ENCODE measurements around the gene CCDC9B. TPM values are rescaled to one million over a fixed set of nuclear protein-coding genes. Genes with fewer than 3 reads are reported as not detected.
A peak's percentile ranks its signal among the peaks of the same experiment; 100 is the strongest.

Gene CCDC9B
- total RNA-seq, 1 donor from 2014 or later = 178 TPM

GRCh38 chr15:40347559-40348473 is 7.1 kb upstream of the CCDC9B start:
- DNase-seq (ENCODE audit: low spot score) = no peak
- intact Hi-C loops (cut with DNase I) = no loop called here

- intact Hi-C loops (cut with DNase I) = no loop called here
- DNase-seq (ENCODE audit: low spot score) = no peak
Measured at GRCh38 chr15:40346579-40347558, 6.1 kb upstream of the CCDC9B start.

- intact Hi-C loops (cut with DNase I) = no loop called here
- DNase-seq (ENCODE audit: low spot score) = no peak
Measured at GRCh38 chr15:40345867-40346578, 5.3 kb upstream of the CCDC9B start.

GRCh38 chr15:40345225-40345866 is 4.6 kb upstream of the CCDC9B start:
- intact Hi-C loops (cut with DNase I) = no loop called here
- no peak for DNase-seq (ENCODE audit: low spot score)

- DNase-seq (ENCODE audit: low spot score) = peak; percentile 90
- intact Hi-C loops (cut with DNase I) = no loop called here
Measured at GRCh38 chr15:40344631-40345120, 3.9 kb upstream of the CCDC9B start.

- intact Hi-C loops (cut with DNase I) = no loop called here
- DNase-seq (ENCODE audit: low spot score) = no peak
Measured at GRCh38 chr15:40344217-40344616, 3.5 kb upstream of the CCDC9B start.

GRCh38 chr15:40343512-40343911 is 2.8 kb upstream of the CCDC9B start:
- no peak for DNase-seq (ENCODE audit: low spot score)

GRCh38 chr15:40342416-40343320 is 1.9 kb upstream of the CCDC9B start:
- intact Hi-C loops (cut with DNase I) = no loop called here
- no peak for DNase-seq (ENCODE audit: low spot score)

More at GRCh38 chr15:40343512-40343911, 2.8 kb upstream of the CCDC9B start:
- intact Hi-C loops (cut with DNase I) = no loop called here

- intact Hi-C loops (cut with DNase I) = loop anchor here (1.0 to 2.0 kb wide), 2 partner anchors 27 to 81 kb away; no protein-coding TSS in a partner anchor
- peak; percentile 92 for DNase-seq (ENCODE audit: low spot score)
Measured at GRCh38 chr15:40340038-40340739, 550 bp downstream of the CCDC9B start.

- no peak for DNase-seq (ENCODE audit: low spot score)
- intact Hi-C loops (cut with DNase I) = no loop called here
Measured at GRCh38 chr15:40339621-40339945, 1.2 kb downstream of the CCDC9B start.

GRCh38 chr15:40338921-40339620 is 1.7 kb downstream of the CCDC9B start:
- no peak for DNase-seq (ENCODE audit: low spot score)
- intact Hi-C loops (cut with DNase I) = no loop called here

- intact Hi-C loops (cut with DNase I) = no loop called here
Measured at GRCh38 chr15:40338041-40338657, 2.6 kb downstream of the CCDC9B start.

GRCh38 chr15:40337597-40337996 is 3.1 kb downstream of the CCDC9B start:
- intact Hi-C loops (cut with DNase I) = loop anchor here (1.0 kb wide), 1 partner anchor 14 kb away; the partner anchor contains the start of gene INAFM2
- no peak for DNase-seq (ENCODE audit: low spot score)

More at GRCh38 chr15:40338041-40338657, 2.6 kb downstream of the CCDC9B start:
- DNase-seq (ENCODE audit: low spot score) = peak; percentile 91

- intact Hi-C loops (cut with DNase I) = loop anchor here (1.0 kb wide), 1 partner anchor 13 kb away; the partner anchor contains the start of gene INAFM2
- DNase-seq (ENCODE audit: low spot score) = no peak
Measured at GRCh38 chr15:40336744-40337122, 4.0 kb downstream of the CCDC9B start.

- intact Hi-C loops (cut with DNase I) = no loop called here
- DNase-seq (ENCODE audit: low spot score) = no peak
Measured at GRCh38 chr15:40335938-40336743, 4.6 kb downstream of the CCDC9B start.
